ENCODE results near the gene GATAD2B.
A peak's percentile ranks its signal among the peaks of the same experiment; 100 is the strongest.

DNA sequence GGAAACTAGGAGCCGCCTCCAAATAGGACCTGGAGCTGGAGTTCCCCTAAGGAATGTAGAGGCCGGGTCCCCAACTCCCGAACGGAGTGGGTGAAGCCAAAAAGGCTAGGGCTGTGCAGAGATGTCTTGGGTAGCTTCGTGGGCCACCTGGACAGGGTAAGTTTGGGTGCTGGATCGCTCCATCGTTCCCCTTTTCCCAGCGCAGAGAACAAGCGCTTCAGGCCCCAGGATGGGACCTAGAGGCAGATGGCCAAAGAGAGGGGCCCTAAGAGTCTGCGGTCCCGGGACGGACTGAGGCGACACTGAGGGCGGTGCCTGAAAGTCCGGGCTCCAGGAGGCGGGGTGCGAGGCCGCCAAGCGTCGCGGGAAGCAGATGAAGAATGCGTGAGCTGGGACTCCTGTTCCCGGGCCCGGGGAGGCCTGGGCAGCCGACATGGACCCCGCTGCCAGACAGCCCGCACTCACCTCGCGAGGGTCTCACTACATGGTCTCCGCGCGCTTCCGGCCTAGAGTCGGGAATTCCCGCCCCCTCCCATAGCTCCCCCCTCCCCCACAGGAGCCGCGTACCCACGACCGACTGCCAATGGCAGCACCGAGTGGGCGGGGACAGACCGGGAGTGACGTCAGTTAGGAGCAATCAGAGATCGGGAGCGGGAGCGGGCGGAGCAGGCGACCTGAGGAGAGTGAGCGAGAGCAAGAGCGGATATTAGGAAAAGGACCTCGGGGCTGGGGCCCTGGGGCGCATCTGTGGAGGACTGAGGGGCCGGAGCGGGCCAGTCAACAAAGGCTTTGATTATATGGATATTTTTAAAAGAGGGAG is 40.5 kb upstream of the GATAD2B start, which contains the start of gene SLC39A1:
- TF ChIP-seq, protein P1, sequence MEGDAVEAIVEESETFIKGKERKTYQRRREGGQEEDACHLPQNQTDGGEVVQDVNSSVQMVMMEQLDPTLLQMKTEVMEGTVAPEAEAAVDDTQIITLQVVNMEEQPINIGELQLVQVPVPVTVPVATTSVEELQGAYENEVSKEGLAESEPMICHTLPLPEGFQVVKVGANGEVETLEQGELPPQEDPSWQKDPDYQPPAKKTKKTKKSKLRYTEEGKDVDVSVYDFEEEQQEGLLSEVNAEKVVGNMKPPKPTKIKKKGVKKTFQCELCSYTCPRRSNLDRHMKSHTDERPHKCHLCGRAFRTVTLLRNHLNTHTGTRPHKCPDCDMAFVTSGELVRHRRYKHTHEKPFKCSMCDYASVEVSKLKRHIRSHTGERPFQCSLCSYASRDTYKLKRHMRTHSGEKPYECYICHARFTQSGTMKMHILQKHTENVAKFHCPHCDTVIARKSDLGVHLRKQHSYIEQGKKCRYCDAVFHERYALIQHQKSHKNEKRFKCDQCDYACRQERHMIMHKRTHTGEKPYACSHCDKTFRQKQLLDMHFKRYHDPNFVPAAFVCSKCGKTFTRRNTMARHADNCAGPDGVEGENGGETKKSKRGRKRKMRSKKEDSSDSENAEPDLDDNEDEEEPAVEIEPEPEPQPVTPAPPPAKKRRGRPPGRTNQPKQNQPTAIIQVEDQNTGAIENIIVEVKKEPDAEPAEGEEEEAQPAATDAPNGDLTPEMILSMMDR (IDR thresholded peaks at IDR 0.05; ENCODE audit: insufficient read depth, low read length), result no peak
- TF ChIP-seq POLR2AphosphoS5 (IDR thresholded peaks at IDR 0.05; ENCODE audit: low read depth), result peak; percentile 27
